Vagina (tissue), 2 donors: ENCODE measurements around the gene ACAN.

Experiments
- POLR2AphosphoS5 ChIP-seq, 2 donors: sonication (generic); formaldehyde crosslinking; IDR thresholded peaks; one replicate each; pipeline ENCODE4 v1.9.0; 2017; ENCODE audit warnings: antibody characterized with exemption in 2 of 2, mild to moderate bottlenecking in 2 of 2, low read depth in 1 of 2; ENCODE audit not compliant: insufficient read depth in 1 of 2
- TF ChIP-seq, protein P1 (sequence below), 3 experiments: fragments of 450-650 bp in 2 of 3; fragments of 200-600 bp in 1 of 3; sonication (generic) in 1 of 3; IDR thresholded peaks; one replicate each; pipeline ENCODE4 v1.5.1; 2017 to 2019; ENCODE audit warnings: antibody characterized with exemption in 3 of 3, mild to moderate bottlenecking in 2 of 3, moderate library complexity in 2 of 3

- TF ChIP-seq, protein P1, sequence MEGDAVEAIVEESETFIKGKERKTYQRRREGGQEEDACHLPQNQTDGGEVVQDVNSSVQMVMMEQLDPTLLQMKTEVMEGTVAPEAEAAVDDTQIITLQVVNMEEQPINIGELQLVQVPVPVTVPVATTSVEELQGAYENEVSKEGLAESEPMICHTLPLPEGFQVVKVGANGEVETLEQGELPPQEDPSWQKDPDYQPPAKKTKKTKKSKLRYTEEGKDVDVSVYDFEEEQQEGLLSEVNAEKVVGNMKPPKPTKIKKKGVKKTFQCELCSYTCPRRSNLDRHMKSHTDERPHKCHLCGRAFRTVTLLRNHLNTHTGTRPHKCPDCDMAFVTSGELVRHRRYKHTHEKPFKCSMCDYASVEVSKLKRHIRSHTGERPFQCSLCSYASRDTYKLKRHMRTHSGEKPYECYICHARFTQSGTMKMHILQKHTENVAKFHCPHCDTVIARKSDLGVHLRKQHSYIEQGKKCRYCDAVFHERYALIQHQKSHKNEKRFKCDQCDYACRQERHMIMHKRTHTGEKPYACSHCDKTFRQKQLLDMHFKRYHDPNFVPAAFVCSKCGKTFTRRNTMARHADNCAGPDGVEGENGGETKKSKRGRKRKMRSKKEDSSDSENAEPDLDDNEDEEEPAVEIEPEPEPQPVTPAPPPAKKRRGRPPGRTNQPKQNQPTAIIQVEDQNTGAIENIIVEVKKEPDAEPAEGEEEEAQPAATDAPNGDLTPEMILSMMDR (IDR thresholded peaks at IDR 0.05) = no peak
- no peak for TF ChIP-seq POLR2AphosphoS5 (IDR thresholded peaks at IDR 0.05; ENCODE audit: insufficient read depth in 1 of 2, low read depth in 1 of 2)
These were observed 91.9 kb downstream of the ACAN start, which contains the start of gene HAPLN3 for GRCh38 chr15:88894819-88895767.
